IPS-20b (cell line): Measurements from ENCODE around the gene SEC14L6.
"Not testable (repeated sequence)": the region's sequence is repeated elsewhere in the genome, so short reads cannot be mapped to it uniquely, and the experiment has no call there.

Source experiments
- H3K27ac ChIP-seq: one replicate; pipeline ENCODE4 v1.5.1; 2013; ENCODE audit warnings: low read length
- H3K27me3 ChIP-seq: 2 replicates; pipeline ENCODE4 v1.6.1; 2013; ENCODE audit warnings: mild to moderate bottlenecking, low read length, inconsistent platforms; ENCODE audit not compliant: insufficient read depth
- H3K36me3 ChIP-seq: 2 replicates; pipeline ENCODE4 v1.6.1; 2013; ENCODE audit warnings: low read depth, mild to moderate bottlenecking, inconsistent platforms, low read length, moderate library complexity; ENCODE audit not compliant: insufficient read depth
- H3K4me1 ChIP-seq: 2 replicates; pipeline ENCODE4 v1.6.1; 2013; ENCODE audit warnings: mild to moderate bottlenecking, control low read depth, inconsistent platforms, low read length, moderate library complexity; ENCODE audit not compliant: insufficient read depth
- H3K4me3 ChIP-seq: 2 replicates; pipeline ENCODE4 v1.5.1; 2013; ENCODE audit warnings: mild to moderate bottlenecking, low read length, inconsistent platforms
- H3K9ac ChIP-seq: 2 replicates; pipeline ENCODE4 v1.6.1; 2013; ENCODE audit warnings: low read depth, mild to moderate bottlenecking, inconsistent platforms, low read length, moderate library complexity
- H3K9me3 ChIP-seq: 2 replicates; pipeline ENCODE4 v1.6.1; 2013; ENCODE audit warnings: mild to moderate bottlenecking, low read depth, low read length, inconsistent platforms; ENCODE audit not compliant: insufficient read depth

Gene SEC14L6

GRCh38 chr22:30551813-30552212 is 5.3 kb upstream of the SEC14L6 start:
- H3K27ac ChIP-seq, H3K9ac ChIP-seq, H3K4me3 ChIP-seq, H3K36me3 ChIP-seq, H3K9me3 ChIP-seq, H3K27me3 ChIP-seq, H3K4me1 ChIP-seq: not testable (repeated sequence)

DNA sequence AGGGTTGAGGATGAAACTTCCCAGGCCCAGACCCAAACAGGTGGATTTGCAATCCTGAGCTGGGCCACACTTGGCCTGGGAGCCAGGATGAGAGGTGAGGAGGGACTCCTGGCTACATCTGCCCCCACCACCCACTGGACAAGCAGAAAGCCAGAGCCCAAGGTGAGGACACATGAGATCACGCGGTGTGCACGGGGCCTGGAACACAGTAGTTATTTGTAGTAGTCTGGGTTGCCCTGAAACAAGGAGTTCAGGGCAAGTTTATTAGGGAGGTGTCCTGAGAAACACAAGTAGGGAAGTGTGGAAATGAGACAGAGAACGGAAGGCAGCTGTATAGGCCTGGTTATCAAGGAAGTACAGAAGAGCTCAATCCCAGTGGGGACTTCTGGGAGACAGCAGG is 647 bp upstream of the SEC14L6 start:
- Histone ChIP-seq H3K4me1 (0 out of 2 replicates have a peak, but pooled peaks cover 3% of the 10 kb centered on the region), H3K4me3 (no peak overlapping the region), H3K27ac (no peak overlapping the region), H3K27me3 (peaks cover 23% of the 10 kb centered on the region), H3K36me3 (no peaks in the 10 kb centered on the region), H3K9me3 (no peaks in the 10 kb centered on the region), H3K9ac (no peak overlapping the region)

GRCh38 chr22:30542811-30543188 is 3.7 kb downstream of the SEC14L6 start:
- 0 out of 2 replicates have a peak, but pooled peaks cover 4% of the 10 kb centered on the region for H3K4me1 ChIP-seq
- H3K36me3 ChIP-seq: no peaks in the 10 kb centered on the region
- H3K27me3 ChIP-seq: peaks cover 31% of the 10 kb centered on the region
- no peak overlapping the region for H3K27ac ChIP-seq
- H3K9ac ChIP-seq: peak overlapping the region; percentile 71; the same call in 1 of the 2 replicates
- no peaks in the 10 kb centered on the region for H3K9me3 ChIP-seq
- peak overlapping the region; percentile 76; the same call in 1 of the 2 replicates for H3K4me3 ChIP-seq

DNA sequence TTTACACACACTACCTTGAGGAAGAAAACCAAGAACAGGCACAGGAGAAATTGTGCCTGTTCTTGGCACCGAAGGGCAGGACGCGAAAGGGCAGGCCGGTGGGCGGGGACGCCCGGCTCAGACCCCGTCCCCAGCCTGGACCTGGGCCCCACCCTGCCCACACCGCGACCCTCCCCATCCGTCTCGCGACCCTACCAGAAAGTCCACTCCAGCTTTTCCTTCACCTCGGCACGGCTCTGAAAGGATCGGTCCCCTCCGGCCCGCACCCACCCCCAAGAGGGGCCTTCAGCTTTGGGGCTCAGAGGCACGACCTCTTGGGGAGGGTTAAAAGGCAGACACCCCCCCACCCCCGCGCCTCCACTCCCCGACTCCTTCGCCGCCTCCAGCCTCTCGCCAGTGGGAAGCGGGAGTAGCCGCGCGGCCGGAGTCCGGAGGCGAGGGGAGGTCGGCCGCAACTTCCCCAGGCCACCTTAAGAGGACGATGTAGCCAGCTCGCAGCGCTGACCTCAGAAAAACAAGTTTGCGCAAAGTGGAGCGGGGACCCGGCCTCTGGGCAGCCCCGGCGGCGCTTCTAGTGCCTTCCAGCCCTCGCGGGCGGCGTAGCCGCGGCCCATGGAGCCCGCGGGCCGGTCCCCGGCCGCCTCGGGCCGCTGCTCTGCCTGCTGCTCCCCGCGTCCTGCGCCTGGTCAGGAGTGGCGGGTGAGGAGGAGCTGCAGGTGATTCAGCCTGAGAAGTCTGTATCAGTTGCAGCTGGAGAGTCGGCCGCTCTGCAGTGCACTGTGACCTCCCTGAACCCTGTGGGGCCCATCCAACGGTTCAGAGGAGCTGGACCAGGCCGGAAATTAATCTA is 4.4 kb downstream of the SEC14L6 start:
- Histone ChIP-seq H3K9me3 (no peaks in the 10 kb centered on the region), H3K4me1 (0 out of 2 replicates have a peak, but pooled peaks cover 6% of the 10 kb centered on the region), H3K9ac (peak overlapping the region; percentile 71; the same call in 1 of the 2 replicates), H3K4me3 (peak overlapping the region; percentile 76), H3K27me3 (peaks cover 31% of the 10 kb centered on the region), H3K27ac (no peak overlapping the region), H3K36me3 (no peaks in the 10 kb centered on the region)

DNA sequence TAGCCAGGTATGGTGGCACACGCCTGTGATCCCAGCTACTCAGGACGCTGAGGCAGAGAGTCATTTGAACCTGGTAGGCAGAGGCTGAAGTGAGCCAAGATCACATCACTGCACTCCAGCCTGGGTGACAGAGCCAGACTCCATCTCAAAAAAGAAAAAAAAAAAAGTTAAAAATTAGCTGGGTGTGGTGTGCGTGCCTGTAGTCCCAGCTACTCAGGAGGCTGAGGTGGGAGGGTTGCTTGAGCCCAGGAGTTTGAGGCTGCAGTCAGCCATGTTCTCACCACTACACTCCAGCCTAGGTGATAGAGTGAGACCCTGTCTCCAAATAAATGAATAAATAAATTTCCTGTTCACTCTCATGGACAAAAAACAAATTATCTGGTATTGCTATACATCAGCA is 5.0 kb downstream of the SEC14L6 start:
- H3K9me3 ChIP-seq, H3K36me3 ChIP-seq, H3K27ac ChIP-seq, H3K4me1 ChIP-seq: not testable (repeated sequence)
- peak overlapping the region; percentile 71; the same call in 1 of the 2 replicates for H3K9ac ChIP-seq
- peaks cover 31% of the 10 kb centered on the region for H3K27me3 ChIP-seq
- peak overlapping the region; percentile 76 for H3K4me3 ChIP-seq

DNA sequence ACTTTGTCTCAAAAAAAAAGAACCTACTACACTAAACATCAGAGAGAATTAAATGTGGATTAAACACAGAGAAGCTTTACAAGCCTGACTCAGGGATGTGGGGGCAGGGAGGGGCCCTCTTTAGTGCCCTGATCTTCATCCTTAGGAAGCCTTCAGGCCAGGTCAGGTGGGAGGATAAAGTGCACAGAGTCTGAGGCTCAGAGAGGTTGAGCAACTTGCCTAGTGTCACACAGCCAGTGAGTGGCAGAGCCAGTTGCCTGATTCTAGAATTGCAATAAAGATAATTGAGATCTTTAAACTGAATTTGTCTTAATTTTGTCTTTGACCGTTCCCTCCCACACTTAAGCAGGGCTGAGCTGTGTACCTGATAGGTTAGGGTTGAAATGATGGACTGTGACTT is 7.2 kb downstream of the SEC14L6 start:
- Histone ChIP-seq H3K9ac (no peak overlapping the region), H3K9me3 (no peaks in the 10 kb centered on the region), H3K4me1 (0 out of 2 replicates have a peak, but pooled peaks cover 6% of the 10 kb centered on the region), H3K27me3 (peaks cover 30% of the 10 kb centered on the region), H3K36me3 (no peaks in the 10 kb centered on the region), H3K27ac (no peak overlapping the region), H3K4me3 (no peak overlapping the region)

DNA sequence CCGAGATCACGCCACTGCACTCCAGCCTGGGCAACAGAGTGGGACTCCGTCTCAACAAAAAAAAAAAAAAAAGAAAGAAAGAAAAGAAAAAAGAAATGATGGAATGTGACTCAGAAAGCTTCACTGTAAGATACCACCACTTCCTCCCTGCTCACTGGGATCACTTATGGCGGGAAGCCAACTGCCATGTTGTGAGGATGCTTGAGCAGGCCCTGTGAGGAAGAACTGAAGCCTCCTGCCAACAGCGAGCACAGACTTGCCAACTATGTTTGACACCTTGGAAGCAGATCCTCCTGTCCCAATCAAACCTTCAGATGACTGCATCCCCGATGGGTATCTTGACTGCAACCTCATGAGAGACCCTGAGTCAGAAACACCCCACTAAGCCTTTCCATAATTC is 8.3 kb downstream of the SEC14L6 start:
- H3K9ac ChIP-seq: no peak overlapping the region
- no peaks in the 10 kb centered on the region for H3K36me3 ChIP-seq
- no peak overlapping the region for H3K4me3 ChIP-seq
- no peaks in the 10 kb centered on the region for H3K9me3 ChIP-seq
- 0 out of 2 replicates have a peak, but pooled peaks cover 6% of the 10 kb centered on the region for H3K4me1 ChIP-seq
- no peak overlapping the region for H3K27ac ChIP-seq
- H3K27me3 ChIP-seq: peaks cover 19% of the 10 kb centered on the region

GRCh38 chr22:30537083-30537731 is 9.3 kb downstream of the SEC14L6 start:
- H3K27me3 ChIP-seq: peaks cover 9% of the 10 kb centered on the region

GRCh38 chr22:30535182-30535581 is 11.4 kb downstream of the SEC14L6 start:
- Histone ChIP-seq H3K4me1 (0 out of 2 replicates have a peak, but pooled peaks cover 2% of the 10 kb centered on the region), H3K4me3 (no peak overlapping the region), H3K9me3 (no peaks in the 10 kb centered on the region), H3K36me3 (no peaks in the 10 kb centered on the region), H3K27me3 (no peaks in the 10 kb centered on the region), H3K27ac (no peak overlapping the region), H3K9ac (no peak overlapping the region)

More at GRCh38 chr22:30537083-30537731, 9.3 kb downstream of the SEC14L6 start:
- H3K9me3 ChIP-seq: no peaks in the 10 kb centered on the region
- 0 out of 2 replicates have a peak, but pooled peaks cover 2% of the 10 kb centered on the region for H3K4me1 ChIP-seq
- no peak overlapping the region for H3K4me3 ChIP-seq
- no peak overlapping the region for H3K27ac ChIP-seq
- H3K9ac ChIP-seq: no peak overlapping the region
- no peaks in the 10 kb centered on the region for H3K36me3 ChIP-seq

- Histone ChIP-seq H3K9ac (no peak overlapping the region), H3K27me3 (no peaks in the 10 kb centered on the region)
Measured at GRCh38 chr22:30531651-30532608, 14.6 kb downstream of the SEC14L6 start.

DNA sequence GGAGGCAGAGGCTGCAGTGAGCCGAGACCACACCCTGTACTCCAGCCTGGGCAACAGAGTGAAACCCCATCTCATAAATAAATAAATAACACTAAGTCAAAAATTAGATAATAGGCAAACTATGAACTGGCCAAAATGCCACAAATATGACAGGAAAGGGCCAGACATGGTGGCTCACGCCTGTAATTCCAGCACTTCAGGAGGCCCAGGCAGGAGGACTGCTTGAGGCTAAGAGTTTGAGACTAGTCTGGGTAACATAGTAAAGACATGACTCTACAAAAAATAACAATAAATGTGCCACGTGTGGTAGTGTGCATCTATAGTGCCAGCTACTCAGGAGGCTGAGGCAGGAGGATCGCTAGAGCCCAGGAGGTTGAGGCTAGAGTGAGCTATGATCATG is 19.9 kb downstream of the SEC14L6 start:
- Histone ChIP-seq H3K4me1 (no peaks in the 10 kb centered on the region), H3K27ac (no peak overlapping the region), H3K9me3 (no peaks in the 10 kb centered on the region)

More at GRCh38 chr22:30531651-30532608, 14.6 kb downstream of the SEC14L6 start:
- H3K4me1 ChIP-seq: no peaks in the 10 kb centered on the region
- no peak overlapping the region for H3K27ac ChIP-seq
- no peaks in the 10 kb centered on the region for H3K9me3 ChIP-seq
- H3K36me3 ChIP-seq: no peaks in the 10 kb centered on the region
- H3K4me3 ChIP-seq: no peak overlapping the region

More for the DNA sequence above, 19.9 kb downstream of the SEC14L6 start:
- H3K9ac ChIP-seq: no peak overlapping the region
- H3K4me3 ChIP-seq: no peak overlapping the region
- no peaks in the 10 kb centered on the region for H3K27me3 ChIP-seq
- H3K36me3 ChIP-seq: no peaks in the 10 kb centered on the region
